Dedifferentiated amniotic fluid mesenchymal stem cell (primary cell): ENCODE results near the gene DEAF1.

ENCODE experiments used
- DNase-seq: peaks from one replicate; pipeline ENCODE4 v3.0.0-alpha.2; 2016; ENCODE audit errors: extremely low spot score

Gene DEAF1

DNA sequence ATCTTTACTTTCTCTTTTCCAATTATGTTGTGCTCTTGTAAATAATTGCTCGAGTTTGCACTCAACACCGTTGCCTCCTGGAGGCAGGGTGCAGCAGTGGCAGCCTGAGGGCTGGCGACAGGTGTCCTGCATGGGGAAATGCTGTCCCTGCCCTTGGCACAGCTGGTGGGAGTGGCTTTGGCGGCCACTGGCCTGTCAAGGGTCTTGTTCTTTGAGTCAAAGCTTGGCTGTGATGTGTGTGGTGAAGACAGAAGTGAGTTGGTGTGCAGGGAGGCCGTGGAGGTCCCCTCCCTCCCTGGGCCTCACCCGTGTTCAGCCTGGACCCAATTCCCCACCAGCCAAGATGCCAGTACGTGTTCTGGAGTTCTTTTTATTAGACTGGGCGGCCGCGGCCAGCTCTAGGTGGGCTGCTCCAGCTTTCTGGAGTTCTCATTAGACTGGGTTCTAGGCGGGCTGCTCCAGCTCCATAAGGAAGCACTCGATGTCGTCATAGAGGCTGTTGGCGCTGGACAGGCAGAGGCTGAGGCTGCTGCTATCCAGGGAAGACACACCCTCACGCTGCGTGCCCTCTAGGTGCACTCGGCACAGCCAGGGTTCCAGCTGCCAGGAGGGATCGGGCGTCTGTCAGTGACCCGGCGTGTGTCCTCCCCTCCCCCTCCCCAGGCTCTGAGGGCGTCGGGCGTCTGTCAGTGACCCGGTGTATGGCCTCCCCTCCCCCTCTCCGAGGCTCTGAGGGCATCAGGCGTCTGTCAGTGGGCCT lies 82.6 kb downstream of the DEAF1 start:
- DNase-seq, result no peak

DNA sequence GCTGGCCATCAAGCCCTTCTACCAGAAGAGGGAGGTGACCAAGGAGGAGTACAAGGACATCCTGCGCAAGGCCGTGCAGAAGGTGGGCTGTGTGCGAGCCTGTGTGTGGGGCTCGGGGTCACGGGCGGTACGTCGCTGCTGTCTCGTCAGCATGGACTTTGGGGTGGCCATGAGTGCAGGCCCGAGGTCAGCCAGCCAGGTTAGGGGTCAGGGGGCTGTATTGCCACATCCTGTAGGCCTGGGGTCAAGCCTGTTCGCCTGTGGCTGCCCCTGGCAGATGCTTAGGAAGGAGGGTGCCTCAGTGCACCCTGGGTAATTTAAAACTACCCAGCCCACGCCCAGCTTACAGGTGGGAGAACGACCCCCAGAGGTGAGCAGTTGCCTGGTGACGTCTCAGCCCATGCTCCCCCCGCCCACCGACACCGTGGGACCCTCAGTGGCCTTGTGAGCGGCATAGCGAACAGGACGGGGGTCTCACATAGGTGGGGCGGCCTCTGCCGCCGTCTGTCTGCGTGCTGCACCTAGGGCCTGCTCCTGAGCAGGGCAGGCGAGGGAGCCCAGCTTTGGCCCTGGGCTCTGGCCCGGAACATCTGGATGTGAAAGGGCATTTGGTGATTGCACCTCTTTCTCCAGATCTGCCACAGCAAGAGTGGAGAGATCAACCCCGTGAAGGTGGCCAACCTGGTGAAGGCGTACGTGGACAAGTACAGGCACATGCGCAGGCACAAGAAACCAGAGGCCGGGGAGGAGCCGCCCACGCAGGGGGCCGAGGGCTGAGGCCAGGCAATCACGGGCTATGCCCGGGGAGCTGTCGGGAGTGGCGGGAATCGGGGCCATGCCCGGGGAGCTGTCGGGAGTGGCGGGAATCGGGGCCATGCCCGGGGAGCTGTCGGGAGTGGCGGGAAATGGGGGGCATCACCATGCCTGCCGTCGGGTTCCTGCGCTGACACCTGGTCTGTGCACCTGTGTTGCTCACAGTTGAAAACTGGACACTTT lies 83.7 kb downstream of the DEAF1 start:
- no peak for DNase-seq

DNA sequence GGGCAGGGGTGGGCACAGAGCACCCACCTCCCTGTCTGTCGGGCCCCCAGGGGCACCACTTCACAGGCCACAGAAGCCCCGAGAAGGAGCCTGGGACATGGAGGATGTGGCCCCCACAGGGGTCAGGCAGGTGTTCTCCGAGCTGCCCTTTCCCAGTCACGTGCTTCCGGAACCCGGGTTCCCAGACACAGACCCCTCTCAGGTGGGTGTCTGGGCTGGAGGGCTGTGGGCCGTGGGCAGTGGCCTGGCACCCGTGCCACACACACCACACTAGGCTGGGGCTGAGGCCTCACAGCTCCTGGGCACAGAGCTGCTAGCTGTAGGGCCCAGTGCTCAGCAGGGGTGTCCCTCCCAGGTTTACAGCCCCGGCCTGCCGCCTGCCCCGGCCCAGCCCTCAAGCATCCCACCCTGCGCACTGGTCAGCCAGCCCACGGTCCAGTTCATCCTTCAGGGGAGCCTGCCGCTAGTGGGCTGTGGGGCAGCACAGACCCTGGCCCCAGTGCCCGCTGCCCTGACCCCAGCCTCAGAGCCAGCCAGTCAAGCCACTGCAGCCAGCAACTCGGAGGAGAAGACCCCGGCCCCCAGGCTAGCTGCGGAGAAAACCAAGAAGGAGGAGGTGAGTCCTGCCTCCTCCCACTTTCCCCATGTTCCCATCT lies 84.7 kb downstream of the DEAF1 start:
- no peak for DNase-seq

DNA sequence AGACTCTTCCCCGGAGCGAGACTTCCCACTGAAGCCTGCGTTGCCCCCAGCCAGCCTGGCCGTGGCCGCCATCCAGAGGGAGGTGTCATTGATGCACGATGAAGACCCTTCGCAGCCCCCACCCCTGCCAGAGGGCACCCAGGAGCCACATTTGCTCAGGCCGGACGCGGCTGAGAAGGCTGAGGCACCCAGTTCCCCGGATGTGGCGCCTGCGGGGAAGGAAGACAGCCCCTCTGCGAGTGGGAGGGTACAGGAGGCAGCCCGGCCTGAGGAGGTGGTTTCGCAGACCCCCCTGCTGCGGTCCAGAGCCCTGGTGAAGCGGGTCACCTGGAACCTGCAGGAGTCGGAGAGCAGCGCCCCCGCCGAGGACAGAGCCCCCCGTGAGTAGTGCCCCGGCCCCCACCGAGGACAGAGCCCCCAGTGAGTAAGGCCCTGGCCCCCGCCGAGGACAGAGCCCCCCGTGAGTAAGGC lies 85.6 kb downstream of the DEAF1 start:
- DNase-seq, result no peak

DNA sequence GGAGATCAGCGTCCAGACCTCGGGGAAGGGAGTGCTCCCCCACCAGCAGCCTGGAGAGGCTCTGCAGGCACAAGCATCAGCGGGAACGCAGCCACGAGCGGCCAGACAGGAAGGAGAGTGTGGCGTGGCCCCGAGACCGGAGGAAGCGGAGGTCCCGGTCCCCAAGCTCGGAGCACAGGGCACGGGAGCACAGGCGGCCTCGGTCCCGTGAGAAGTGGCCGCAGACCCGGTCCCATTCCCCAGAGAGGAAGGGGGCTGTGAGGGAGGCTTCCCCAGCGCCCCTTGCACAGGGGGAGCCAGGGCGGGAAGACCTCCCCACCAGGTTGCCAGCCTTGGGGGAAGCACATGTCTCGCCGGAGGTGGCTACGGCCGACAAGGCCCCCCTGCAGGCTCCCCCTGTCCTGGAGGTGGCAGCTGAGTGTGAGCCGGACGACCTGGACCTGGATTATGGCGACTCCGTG lies 86.2 kb downstream of the DEAF1 start:
- DNase-seq, result no peak

DNA sequence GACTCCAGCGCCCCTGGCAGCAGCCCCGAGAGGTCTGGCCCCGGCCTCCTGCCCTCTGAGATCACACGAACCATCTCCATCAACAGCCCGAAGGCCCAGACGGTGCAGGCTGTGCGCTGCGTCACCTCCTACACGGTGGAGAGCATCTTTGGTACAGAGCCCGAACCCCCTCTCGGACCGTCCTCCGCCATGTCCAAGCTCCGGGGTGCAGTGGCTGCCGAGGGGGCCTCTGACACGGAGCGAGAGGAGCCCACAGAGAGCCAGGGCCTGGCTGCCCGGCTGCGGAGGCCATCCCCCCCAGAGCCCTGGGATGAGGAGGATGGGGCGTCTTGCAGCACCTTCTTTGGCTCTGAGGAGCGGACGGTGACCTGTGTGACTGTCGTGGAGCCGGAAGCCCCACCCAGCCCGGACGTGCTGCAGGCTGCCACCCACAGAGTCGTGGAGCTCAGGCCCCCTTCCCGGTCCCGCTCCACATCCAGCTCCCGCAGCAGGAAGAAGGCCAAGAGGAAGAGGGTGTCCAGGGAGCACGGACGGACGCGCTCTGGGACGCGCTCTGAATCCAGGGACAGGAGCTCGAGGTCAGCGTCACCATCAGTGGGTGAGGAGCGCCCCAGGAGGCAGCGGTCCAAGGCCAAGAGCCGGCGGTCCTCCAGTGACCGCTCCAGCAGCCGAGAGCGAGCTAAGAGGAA lies 86.9 kb downstream of the DEAF1 start:
- DNase-seq, result no peak

DNA sequence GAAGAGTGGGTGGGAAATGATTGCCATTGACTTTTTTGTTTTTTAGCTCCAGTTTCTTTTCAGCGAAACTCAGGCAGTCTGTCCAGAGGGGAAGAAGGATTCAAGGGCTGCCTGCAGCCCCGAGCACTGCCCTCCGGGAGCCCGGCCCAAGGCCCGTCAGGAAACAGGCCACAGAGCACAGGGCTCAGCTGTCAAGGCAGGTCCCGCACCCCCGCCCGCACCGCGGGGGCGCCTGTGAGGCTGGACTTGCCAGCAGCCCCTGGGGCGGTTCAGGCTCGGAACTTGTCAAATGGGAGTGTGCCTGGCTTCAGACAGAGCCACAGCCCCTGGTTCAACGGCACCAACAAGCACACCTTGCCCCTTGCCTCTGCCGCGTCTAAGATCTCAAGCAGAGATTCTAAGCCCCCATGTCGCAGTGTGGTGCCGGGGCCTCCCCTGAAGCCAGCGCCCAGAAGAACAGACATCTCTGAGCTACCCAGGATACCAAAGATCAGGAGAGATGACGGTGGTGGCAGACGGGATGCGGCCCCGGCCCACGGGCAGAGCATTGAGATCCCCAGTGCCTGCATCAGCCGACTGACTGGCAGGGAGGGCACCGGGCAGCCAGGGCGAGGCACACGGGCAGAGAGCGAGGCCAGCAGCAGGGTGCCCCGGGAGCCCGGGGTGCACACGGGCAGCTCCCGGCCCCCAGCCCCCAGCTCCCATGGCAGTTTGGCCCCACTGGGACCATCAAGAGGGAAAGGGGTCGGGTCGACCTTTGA lies 87.8 kb downstream of the DEAF1 start:
- no peak for DNase-seq

DNA sequence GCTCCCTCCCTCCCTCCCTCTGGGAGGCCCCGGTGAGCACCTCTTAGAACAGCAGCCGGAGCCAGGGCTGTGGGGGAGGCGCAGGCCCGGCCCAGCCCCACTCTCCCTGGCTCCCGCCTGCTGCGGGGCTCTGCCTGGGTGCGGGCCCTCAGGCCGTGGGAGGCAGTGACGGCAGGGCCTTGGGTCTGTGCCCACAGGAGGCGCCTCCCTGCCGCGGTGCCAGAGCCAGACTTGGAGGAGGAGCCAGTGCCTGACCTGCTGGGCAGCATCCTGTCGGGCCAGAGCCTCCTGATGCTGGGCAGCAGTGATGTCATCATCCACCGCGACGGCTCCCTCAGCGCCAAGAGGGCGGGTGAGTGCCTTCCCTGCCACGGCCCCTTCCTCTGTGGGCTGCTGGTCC lies 88.8 kb downstream of the DEAF1 start:
- DNase-seq, result no peak

DNA sequence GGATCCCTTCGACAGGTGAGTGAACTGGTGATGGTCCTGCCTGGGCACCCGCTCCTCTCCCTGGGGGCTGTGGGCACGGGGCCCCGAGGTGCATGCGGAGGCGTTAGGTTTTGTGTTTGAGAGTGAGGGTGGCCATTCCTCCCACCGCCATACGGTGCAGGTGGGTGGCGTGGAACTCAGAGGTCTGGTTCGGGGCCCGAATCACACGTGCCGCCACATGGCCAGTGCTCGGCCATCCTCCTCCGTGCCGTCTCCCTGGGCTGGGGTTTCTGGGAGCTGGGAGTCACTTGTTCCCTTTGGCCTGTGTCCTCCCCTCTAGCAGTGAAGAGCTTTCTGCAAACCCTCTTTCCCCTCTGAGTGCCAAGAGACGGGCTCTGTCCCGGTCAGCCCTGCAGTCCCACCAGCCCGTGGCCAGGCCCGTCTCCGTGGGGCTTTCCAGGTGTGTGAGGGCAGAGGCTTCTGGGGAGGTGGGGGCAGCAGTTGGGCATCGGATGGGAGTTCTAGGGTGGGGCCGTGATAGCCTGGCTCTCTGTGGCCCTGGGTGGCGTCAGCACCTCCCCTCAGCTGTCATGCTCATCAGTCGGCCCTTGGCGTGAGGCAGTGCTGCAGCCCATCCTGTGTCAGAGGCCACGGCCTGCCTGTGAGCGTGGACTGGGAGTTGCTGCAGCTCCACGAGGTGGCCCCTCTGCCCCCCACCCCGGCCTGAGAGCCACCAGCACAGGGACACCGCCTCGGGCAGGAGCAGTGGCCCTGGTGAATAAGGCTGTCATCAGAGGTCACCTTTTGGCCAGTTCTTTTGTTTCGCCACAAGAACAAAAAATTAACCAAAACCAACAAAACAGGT lies 89.5 kb downstream of the DEAF1 start:
- no peak for DNase-seq

DNA sequence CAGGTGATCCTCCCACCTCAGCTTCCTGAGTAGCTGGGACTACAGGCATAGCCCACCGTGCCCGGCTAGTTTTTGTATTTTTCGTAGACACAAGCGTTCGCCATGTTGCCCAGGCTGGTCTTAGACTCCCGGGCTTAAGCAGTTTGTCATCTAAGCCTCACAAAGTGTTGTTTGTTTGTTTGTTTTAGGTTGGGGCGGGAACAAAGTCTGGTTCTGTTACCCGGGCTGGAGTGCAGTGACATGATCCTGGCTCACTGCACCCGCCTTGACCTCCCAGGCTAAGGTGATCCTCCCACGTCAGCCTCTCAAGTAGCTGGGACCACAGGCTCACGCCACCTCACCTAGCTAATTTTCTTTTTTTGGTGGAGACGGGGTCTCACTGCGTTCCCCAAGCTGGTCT lies 91.9 kb downstream of the DEAF1 start:
- no peak for DNase-seq

DNA sequence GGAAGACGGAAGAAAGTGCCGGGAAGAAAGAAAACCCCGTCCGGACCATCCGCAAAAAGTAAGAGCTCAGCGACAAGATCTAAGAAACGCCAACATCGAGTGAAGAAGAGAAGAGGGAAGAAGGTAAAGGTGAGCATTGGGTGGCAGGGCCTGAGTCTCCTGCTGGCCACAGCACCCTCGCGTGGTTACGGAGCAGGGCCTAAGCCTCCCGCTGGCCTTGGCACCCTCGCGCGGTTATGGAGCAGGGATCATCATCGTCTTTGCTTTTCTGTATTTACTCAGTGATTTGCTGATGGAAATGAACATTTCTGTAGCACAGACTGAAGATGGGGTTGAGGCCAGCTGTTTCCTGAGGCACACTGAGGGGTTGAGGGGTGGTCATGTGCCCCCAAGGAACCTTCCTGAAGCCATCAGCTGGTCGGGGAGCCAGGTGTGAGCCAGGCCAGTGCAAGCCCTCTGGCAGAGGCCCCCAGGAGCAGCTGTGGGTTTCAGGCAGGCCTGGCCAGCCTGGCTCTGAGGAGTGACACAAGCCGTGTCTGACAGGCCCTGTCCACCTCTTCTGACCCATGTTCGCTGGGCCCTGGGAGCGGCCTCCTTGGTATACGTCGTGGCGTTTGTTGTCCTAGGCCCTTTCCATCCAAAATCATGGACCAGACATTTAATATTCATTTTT lies 93.3 kb downstream of the DEAF1 start:
- DNase-seq, result no peak

DNA sequence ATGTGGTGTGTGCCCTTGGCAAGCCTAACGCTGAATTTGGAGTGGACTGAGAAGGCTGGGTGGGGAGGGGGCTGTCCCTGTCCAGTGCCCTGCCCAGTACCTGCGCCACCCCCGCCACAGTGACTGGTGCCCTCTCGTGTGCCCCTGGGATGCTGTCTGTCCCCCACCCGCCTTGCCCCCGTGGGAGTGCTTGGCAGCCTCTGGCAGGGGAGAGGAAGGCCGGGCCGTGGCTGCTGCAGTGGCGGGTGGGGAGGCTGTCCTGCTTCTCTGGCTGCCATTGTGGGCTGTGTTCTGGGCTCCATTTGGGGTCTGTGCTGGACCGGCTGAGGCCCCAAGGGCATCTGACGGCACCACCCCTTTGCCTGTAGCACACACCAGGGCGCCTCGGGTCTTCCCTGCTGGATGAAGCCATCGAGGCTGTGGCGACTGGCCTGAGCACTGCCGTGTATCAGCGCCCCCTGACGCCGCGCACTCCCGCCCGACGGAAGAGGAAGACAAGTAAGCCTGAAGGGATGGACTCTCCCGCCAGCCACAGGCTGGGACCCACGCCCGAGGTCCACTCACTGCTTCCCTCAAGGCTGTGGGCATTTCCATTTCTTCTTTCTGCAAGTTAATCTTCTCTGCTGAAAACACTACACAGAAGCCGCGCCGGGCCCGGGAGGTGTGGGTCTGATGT lies 96.9 kb downstream of the DEAF1 start:
- no peak for DNase-seq

DNA sequence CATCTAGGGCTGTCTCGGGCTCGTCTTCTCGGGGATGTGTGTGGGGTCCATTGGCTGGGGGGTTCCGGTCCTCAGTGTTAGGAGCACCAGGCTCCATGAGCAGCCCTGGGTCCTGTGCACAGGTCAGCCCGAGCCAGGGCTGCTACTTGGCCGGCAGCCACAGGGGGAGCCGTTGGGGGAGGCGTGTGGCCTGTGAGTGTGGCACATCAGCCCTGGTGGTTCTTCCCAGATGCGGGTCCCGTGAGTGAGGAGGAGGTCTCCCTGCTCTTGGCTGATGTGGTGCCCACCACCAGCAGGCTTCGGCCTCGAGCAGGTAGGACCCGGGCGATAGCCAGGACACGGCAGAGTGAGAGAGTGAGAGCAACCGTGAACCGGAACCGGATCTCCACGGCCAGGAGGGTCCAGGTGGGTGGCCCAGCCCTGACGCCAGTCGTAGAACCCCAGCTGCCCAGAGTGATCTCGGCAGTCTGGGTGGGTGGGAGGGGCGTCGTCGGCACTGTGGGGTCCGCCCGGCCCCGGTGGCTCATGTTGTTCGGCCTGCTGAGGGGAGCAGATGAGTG lies 97.8 kb downstream of the DEAF1 start:
- DNase-seq, result no peak

DNA sequence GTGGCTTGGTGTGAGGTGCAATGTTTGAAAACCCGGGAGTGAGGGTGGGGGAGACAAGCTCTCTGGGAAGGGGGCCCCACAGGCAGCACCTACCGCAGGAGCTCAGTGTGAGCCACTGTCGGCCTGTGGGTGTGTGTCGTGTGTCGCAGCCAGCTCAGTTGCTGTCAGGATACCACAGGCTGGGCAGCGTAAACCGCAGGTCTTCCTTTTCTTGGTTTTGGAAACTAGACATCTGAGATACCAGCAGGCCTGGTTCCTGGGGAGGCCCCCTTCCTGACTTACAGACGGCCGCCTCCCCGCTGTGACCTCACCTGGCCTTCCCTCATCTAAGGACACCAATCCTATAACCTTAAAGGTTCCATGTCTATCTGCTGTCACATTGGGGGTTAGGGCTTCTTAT lies 98.6 kb downstream of the DEAF1 start:
- DNase-seq, result no peak

DNA sequence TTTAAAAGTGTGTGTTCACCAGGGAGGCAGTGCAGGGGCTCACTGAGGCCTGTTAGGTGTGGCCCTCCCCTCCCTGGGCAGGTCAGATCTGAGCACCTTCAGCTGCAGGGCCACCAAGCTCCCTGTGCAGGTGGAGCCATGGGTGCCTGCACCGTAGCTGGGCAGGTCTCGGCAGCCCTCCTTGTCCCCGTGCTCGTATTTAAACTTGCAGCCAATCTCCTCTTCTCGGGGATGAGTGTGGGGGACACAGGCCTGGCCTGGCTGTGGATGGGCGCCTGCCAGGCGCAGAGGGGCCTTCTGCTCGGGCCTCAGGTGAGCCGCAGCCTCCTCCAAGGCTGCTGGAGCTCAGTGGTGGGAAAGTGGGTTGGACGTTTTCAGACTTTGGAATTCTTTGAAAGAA lies 99.6 kb downstream of the DEAF1 start:
- no peak for DNase-seq
